Stimulated activated CD4-positive, alpha-beta T cell treated with anti-CD3 and anti-CD28 coated beads, Interleukin-1b, Interleukin-23, amount 100 ng/mL, for 1 hour (primary cell): ENCODE results near the gene UPP1.
"Not testable (repeated sequence)": the region's sequence is repeated elsewhere in the genome, so short reads cannot be mapped to it uniquely, and the experiment has no call there.

ENCODE experiments used
- DNase-seq, 2 donors: peaks; one replicate each; pipeline ENCODE4 v3.0.0-alpha.2; 2020; ENCODE audit warnings: low read depth in 2 of 2

Gene UPP1

DNA sequence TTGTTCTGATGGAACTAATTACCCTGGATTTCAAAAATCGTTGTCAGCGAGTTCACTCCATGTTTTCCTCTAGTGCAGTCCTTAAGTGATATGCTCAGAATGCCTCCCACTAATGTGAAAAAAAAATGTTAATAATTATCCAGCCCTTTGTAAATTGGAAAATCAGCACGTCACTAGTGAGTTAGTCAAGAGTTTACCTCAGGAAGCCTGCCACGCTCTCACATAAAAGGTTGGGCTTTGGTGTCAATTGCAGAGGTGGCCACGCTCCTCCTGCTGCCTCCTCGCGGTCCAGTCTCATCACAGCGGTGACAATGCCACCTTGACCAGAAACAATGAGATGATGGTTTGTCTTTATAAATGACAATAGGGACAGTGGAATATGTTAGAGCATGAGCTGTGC, 22.5 kb downstream of the UPP1 start:
- DNase-seq = no peak

DNA sequence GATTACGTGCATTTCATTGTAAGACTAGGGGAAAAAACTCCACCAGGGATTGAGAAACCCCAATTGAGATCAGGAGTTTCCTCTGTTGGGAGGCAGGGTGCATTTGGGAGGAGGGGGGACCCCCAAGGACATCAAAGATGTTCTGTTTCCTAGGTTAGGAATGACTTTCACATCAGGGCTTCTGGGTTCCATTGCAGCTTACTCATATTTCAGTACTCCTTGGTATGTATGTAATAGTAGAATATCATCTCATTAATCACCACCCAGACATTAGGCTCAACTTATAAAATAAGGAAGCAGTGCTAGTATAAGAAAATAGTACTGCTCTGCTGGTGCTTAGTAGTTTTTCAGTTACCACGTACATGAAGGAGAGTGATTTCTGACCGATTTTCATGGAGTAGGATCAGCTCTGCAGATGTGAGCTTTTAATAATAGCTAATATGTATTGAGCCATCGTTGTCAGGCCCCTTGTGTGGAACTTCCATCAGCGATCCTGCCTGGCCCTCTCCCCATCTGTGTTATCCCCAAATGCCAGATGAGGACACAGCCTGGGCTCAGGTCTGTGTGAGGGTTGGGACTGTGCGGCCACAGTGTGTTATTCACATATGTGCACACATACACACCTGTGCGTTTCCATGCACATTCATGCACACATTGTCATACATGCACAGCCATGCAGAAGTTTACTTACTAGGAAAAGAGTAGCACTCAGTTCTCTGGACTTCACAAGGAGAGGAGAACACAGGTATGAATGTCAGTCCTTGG, 23.5 kb downstream of the UPP1 start:
- no peak for DNase-seq

GRCh38 chr7:48113275-48113674, 24.2 kb downstream of the UPP1 start:
- no peak for DNase-seq

- no peak for DNase-seq
Observed at GRCh38 chr7:48114115-48114514, 25.1 kb downstream of the UPP1 start.

GRCh38 chr7:48114589-48114988, 25.5 kb downstream of the UPP1 start:
- no peak for DNase-seq

- DNase-seq = no peak
Observed at GRCh38 chr7:48116043-48116442, 27.0 kb downstream of the UPP1 start.

GRCh38 chr7:48118041-48118440, 29.0 kb downstream of the UPP1 start:
- no peak for DNase-seq

DNA sequence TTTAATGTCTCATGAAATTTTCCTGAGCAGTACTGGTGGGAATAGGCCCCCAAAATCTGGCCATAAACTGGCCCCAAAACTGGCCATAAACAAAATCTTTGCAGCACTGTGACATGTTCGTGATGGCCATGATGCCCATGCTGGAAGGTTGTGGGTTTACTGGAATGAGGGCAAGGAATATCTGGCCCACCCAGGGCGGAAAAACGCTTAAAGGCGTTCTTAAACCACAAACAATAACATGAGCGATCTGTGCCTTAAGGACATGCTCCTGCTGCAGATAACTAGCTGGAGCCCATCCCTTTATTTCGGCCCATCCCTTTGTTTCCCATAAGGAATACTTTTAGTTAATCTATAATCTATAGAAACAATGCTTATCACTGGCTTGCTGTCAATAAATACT, 31.5 kb downstream of the UPP1 start:
- not testable (repeated sequence) for DNase-seq

DNA sequence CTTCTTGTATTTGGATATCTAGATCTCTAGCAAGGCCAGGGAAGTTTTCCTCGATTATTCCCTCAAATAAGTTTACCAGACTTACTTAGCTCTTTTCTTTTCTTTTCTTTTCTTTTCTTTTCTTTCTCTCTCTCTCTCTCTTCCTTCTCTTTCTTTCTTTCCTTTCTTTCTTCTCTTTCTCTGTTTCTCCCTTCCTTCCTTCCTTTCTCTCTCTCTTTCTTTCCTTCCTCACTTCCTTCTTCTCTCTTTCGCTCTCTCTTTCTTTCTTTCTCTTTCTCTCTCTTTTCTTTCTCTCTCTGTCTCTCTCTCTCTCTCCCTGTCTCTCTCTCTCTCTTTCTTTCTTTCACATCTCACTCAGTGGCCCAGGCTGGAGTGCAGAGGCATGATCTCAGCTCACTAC, 37.0 kb downstream of the UPP1 start:
- no peak for DNase-seq

DNA sequence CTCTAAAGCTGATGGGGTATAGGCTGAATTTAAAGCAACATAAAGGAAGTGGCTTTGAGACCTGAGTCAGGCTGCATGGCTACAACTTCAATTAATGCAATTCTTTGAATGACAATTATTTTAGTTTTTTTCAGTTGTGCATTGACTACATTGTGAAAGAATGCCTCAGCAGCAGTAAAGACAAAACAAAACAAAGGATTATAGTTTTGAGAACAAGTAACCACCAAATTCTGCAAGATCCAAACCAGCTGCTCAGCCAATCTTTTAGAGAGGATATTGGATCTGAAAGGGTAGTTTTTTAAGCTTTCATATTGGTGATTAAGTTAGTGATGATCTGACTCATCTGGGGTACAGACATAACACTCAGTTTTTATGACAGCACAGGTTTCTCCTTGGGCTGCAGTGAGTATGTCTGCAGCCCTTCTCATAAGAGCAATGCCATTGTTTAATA, 41.6 kb downstream of the UPP1 start:
- no peak for DNase-seq

DNA sequence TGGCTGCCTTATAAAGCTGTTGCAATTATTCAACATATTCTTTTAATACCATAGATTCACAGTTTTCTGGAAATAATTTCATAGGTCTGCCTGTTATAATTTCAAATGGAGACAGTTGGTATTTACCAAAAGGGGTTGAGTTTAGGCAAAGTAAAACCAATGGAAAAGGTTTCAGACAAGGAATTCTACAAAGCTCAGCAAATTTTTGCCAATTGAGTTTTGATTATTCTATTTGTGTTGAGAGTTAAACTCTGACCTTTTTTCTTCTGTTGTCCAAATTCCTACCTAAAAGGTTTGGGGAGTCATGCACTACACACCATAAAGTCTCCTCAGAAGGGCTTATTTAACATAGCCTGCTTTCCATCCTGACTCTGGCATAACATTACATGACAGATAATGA, 43.7 kb downstream of the UPP1 start:
- DNase-seq = no peak

GRCh38 chr7:48139459-48139858, 50.4 kb downstream of the UPP1 start:
- no peak for DNase-seq

GRCh38 chr7:48140001-48140681, 51.1 kb downstream of the UPP1 start:
- DNase-seq = no peak

GRCh38 chr7:48141521-48141920, 52.5 kb downstream of the UPP1 start:
- no peak for DNase-seq

DNA sequence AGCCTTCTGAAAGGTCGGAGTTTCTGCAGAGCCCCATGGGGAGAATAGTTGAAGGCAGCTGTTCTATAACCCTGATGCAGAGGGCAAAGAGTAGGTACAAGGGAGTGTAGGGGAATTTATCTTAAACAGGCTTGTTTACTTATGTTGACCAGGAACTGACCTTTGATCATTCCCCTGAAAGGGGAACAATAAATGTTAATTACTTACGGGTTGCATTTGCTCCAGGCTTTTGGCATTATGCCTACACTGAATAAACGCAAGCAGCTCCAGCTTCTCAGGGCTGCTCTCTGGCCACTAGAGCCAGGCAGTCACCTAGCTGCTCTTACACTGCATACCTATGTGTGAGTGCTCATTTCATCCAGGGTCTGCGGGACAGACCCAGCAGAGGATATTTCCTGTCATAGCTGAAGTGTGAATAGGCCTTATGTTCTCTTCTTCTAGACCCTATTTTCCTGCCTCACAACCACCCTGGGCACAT, 55.3 kb downstream of the UPP1 start:
- no peak for DNase-seq

GRCh38 chr7:48147078-48147591, 58.1 kb downstream of the UPP1 start:
- DNase-seq = no peak

GRCh38 chr7:48147690-48148089, 58.6 kb downstream of the UPP1 start:
- not testable (repeated sequence) for DNase-seq

GRCh38 chr7:48148311-48148710, 59.2 kb downstream of the UPP1 start:
- DNase-seq = no peak

- no peak for DNase-seq
Observed at GRCh38 chr7:48149058-48149457, 60.0 kb downstream of the UPP1 start.

- DNase-seq = no peak
Observed at GRCh38 chr7:48150086-48150485, 61.0 kb downstream of the UPP1 start.

DNA sequence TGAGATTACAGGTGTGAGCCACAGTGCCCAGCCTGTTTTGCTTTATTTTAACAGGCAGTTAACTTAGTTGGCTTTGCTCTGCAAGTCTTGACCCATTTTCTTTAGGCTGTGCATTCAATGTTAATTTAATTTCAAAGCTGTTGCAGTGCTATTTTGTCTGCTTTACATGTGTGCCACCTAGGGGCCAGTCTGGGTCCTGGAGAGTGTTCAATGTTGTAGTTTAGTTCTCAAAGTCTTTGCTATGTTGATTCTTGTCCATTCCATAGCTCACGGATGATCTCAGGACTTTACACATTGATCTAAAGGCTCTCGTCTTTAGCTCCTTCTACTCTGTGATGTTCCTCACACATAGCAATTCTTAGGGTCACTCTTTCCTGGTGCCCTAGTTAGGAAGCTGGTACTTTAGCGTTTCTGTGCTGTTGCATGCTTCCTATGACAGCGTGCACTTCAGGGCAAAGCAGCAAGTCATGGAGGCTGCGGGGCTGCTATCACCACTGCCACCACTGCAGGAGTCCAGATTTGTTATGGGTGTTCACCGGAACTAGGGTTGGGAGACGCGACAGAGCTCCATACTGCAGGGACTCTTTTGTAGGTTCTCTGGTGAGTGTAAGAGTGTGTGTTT, 65.8 kb downstream of the UPP1 start:
- no peak for DNase-seq
